ENCODE results near the gene BMERB1.
"Not testable (repeated sequence)": the region's sequence is repeated elsewhere in the genome, so short reads cannot be mapped to it uniquely, and the experiment has no call there.

Gene BMERB1

GRCh38 chr16:15557258-15557657 lies 122.9 kb downstream of the BMERB1 start:
- DNase-seq (ENCODE audit: low read depth, low spot score), result no peak

GRCh38 chr16:15559176-15559575 lies 124.8 kb downstream of the BMERB1 start:
- no peak for DNase-seq (ENCODE audit: low read depth, low spot score)

- no peak for DNase-seq (ENCODE audit: low read depth, low spot score)
Observed at GRCh38 chr16:15564604-15565339, 130.4 kb downstream of the BMERB1 start.

- no peak for DNase-seq (ENCODE audit: low read depth, low spot score)
Observed at GRCh38 chr16:15566095-15566494, 131.7 kb downstream of the BMERB1 start.

GRCh38 chr16:15567823-15568222 lies 133.4 kb downstream of the BMERB1 start:
- DNase-seq (ENCODE audit: low read depth, low spot score), result no peak

- not testable (repeated sequence) for DNase-seq (ENCODE audit: low read depth, low spot score)
Observed at GRCh38 chr16:15570666-15571065, 136.3 kb downstream of the BMERB1 start.

- no peak for DNase-seq (ENCODE audit: low read depth, low spot score)
Observed at GRCh38 chr16:15571557-15571956, 137.2 kb downstream of the BMERB1 start.

- peak; percentile 21 for DNase-seq (ENCODE audit: low read depth, low spot score)
Observed at GRCh38 chr16:15572329-15573001, 138.1 kb downstream of the BMERB1 start.

- DNase-seq (ENCODE audit: low read depth, low spot score), result no peak
Observed at GRCh38 chr16:15573274-15573895, 139.0 kb downstream of the BMERB1 start.

- DNase-seq (ENCODE audit: low read depth, low spot score), result not testable (repeated sequence)
Observed at GRCh38 chr16:15573896-15574613, 139.7 kb downstream of the BMERB1 start.

- DNase-seq (ENCODE audit: low read depth, low spot score), result no peak
Observed at GRCh38 chr16:15574614-15574948, 140.2 kb downstream of the BMERB1 start.

- DNase-seq (ENCODE audit: low read depth, low spot score), result no peak
Observed at GRCh38 chr16:15575293-15576049, 141.1 kb downstream of the BMERB1 start.

- DNase-seq (ENCODE audit: low read depth, low spot score), result no peak
Observed at GRCh38 chr16:15576960-15577958, 142.9 kb downstream of the BMERB1 start.

GRCh38 chr16:15578824-15579223 lies 144.4 kb downstream of the BMERB1 start:
- no peak for DNase-seq (ENCODE audit: low read depth, low spot score)

GRCh38 chr16:15581127-15581815 lies 146.9 kb downstream of the BMERB1 start:
- no peak for DNase-seq (ENCODE audit: low read depth, low spot score)

GRCh38 chr16:15583526-15583925 lies 149.1 kb downstream of the BMERB1 start:
- DNase-seq (ENCODE audit: low read depth, low spot score), result no peak

GRCh38 chr16:15585956-15586355 lies 151.6 kb downstream of the BMERB1 start:
- DNase-seq (ENCODE audit: low read depth, low spot score), result no peak

GRCh38 chr16:15586716-15587115 lies 152.3 kb downstream of the BMERB1 start:
- no peak for DNase-seq (ENCODE audit: low read depth, low spot score)

- DNase-seq (ENCODE audit: low read depth, low spot score), result no peak
Observed at GRCh38 chr16:15587152-15587825, 152.9 kb downstream of the BMERB1 start.

Measured in astrocyte of the hippocampus (primary cell).